Lower lobe of right lung (tissue), 2 donors: ENCODE data around the gene SS18L1. TPM values are rescaled to one million over a fixed set of nuclear protein-coding genes. Genes with fewer than 3 reads are reported as not detected.

Experiments used
- ATAC-seq, 2 donors: fragments of 200-7000 bp; cut with Tn5 transposase; one replicate each; pipeline ENCODE4 v1.9.1; 2020 to 2022; ENCODE audit warnings: mild to moderate bottlenecking in 2 of 2, moderate library complexity in 2 of 2
- DNase-seq: peaks from one replicate; pipeline ENCODE4 v3.0.0-alpha.2; 2020
- H3K27ac ChIP-seq: fragments of 200-600 bp; one replicate; pipeline ENCODE4 v1.8.0; 2022
- H3K27me3 ChIP-seq: fragments of 200-600 bp; one replicate; pipeline ENCODE4 v1.8.0; 2022; ENCODE audit warnings: low read depth
- H3K36me3 ChIP-seq: fragments of 200-600 bp; one replicate; pipeline ENCODE4 v1.8.0; 2022; ENCODE audit warnings: mild to moderate bottlenecking
- H3K4me1 ChIP-seq: fragments of 200-600 bp; one replicate; pipeline ENCODE4 v1.8.0; 2022
- H3K4me3 ChIP-seq: fragments of 200-600 bp; one replicate; pipeline ENCODE4 v1.8.0; 2022; ENCODE audit warnings: mild to moderate bottlenecking
- H3K9me3 ChIP-seq: fragments of 200-600 bp; one replicate; pipeline ENCODE4 v1.8.0; 2022
- CTCF ChIP-seq: fragments of 200-600 bp; IDR thresholded peaks from one replicate; pipeline ENCODE4 v1.8.0; 2022; ENCODE audit warnings: antibody characterized with exemption, mild to moderate bottlenecking
- intact Hi-C: fragments of 100-400 bp; cut with DNase I; formaldehyde crosslinking; loops from one replicate; pipeline ENCODE4 v1.11.0; 2022
- total RNA-seq: library from RNA; stranded (reverse); fragmentation: NEBNext Ultra II Directional; extraction: Animal tissue kit (Norgen Biotek cat#: 25700); gene quantifications from one replicate; pipeline ENCODE4 v1.2.1, GENCODE V29; 2021
- donor health status: DM: no; HTN: yes; CAD: no; lungs with severe emphysema.

The SS18L1 gene
- total RNA-seq, 1 donor from 2014 or later: 17.8 TPM

DNA sequence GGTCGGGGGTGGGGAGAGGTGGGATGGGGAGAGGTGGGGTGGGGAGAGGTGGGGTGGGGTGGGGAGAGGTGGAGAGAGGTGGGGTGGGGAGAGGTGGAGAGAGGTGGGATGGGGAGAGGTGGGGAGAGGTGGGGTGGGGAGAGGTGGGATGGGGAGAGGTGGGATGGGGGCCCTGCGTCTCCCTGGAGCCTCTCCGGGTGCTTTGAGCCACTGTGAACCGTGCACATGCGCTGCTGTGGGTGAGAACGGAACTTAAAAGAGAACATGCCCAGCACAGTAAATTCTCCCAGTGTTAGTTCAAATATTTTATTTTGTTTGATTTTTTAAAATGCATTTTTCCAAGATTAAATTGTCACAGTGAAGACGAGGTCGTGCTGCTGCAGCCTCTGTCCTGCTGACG lies 16.7 kb downstream of the SS18L1 start:
- H3K27ac ChIP-seq: no peak overlapping the region
- TF ChIP-seq CTCF: no peak
- no peaks in the 10 kb centered on the region for H3K9me3 ChIP-seq
- ATAC-seq (no peak), DNase-seq (no peak)
- H3K4me1 ChIP-seq: peaks cover 10% of the 10 kb centered on the region
- H3K27me3 ChIP-seq: no peaks in the 10 kb centered on the region
- H3K36me3 ChIP-seq: peaks cover 59% of the 10 kb centered on the region
- intact Hi-C loops: no loop called here
- no peak overlapping the region for H3K4me3 ChIP-seq

DNA sequence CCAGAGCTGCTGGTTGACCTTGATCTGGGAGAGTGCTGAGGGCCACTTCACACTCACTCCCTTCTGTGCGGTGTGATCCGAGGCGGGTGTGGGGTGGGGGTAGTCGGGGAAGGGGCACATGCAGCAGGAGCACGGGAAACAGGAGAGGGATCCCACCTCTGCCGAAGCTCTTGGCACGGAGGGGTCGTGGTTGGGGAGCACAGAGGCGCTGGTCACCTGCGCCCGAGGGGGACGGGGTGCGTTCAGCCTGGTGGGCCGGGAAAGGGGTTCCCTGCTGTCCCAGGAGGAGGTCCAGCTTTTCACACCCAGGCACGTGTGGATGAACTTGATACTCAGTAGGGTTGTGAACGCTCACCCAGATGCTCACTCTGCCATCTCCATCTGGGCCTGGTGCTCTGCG lies 17.3 kb downstream of the SS18L1 start:
- ATAC-seq (no peak), DNase-seq (no peak)
- H3K27ac ChIP-seq: no peak overlapping the region
- peaks cover 10% of the 10 kb centered on the region for H3K4me1 ChIP-seq
- no peak overlapping the region for H3K4me3 ChIP-seq
- H3K9me3 ChIP-seq: no peaks in the 10 kb centered on the region
- TF ChIP-seq CTCF: no peak
- H3K27me3 ChIP-seq: no peaks in the 10 kb centered on the region
- intact Hi-C loops: no loop called here
- peaks cover 65% of the 10 kb centered on the region for H3K36me3 ChIP-seq

- Histone ChIP-seq H3K27me3 (no peaks in the 10 kb centered on the region), H3K27ac (no peak overlapping the region), H3K36me3 (peaks cover 70% of the 10 kb centered on the region), H3K4me3 (no peak overlapping the region), H3K9me3 (no peaks in the 10 kb centered on the region), H3K4me1 (peaks cover 9% of the 10 kb centered on the region)
- no peak for ATAC-seq
- intact Hi-C loops: no loop called here
- no peak for TF ChIP-seq CTCF
- DNase-seq: no peak
Observed at GRCh38 chr20:62161347-62161746, 17.8 kb downstream of the SS18L1 start.

DNA sequence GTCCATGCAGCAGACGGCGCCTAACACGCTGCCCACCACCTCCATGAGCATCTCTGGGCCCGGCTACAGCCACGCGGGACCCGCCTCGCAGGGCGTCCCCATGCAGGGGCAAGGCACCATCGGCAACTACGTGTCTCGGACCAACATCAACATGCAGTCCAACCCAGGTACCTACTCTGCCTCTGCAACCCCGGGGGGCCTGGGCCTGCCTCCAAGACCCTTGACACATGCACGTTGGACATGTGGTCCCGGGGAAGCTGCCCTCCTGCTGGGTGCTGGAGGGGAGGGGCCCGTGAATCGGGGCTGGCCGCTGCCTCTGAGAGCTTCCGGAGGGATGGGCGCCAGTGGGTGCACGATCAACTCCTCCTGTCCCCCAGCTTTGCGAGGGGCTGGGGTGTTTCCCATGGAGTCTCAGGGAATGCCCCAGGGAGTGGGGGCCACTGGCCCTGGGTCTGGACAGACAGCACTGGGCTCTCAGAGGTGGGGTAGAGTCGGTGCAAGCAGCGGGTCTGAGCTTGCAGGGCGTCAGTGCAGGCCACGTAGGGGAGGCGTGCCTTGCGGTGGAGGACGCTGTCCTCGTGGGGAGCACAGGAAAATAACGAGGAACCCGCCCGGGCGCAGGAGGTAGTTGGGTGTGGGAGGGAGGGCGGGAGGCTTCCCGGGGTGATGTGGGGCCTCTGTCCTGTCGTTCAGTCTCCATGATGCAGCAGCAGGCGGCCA lies 19.4 kb downstream of the SS18L1 start:
- DNase-seq (no peak), ATAC-seq (no peak)
- Histone ChIP-seq H3K27ac (no peak overlapping the region), H3K9me3 (no peaks in the 10 kb centered on the region), H3K4me1 (no peaks in the 10 kb centered on the region), H3K4me3 (no peak overlapping the region), H3K36me3 (peaks cover 83% of the 10 kb centered on the region), H3K27me3 (no peaks in the 10 kb centered on the region)
- TF ChIP-seq CTCF: no peak
- intact Hi-C loops: no loop called here

DNA sequence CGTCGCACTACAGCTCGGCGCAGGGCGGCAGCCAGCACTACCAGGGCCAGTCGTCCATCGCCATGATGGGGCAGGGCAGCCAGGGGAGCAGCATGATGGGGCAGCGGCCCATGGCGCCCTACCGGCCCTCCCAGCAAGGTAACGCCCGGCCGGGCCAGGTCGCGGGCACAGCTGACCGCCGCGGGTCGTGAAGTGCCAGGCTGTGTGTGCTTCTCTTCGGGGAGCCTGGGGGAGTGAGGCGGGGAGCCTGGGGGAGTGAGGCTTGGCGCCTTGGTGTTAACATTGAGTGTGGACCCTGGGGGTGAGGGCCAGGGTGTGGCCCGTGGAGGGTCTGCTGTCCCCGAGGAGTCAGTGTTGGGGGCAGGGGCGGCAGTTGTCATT lies 19.9 kb downstream of the SS18L1 start:
- Histone ChIP-seq H3K36me3 (peaks cover 87% of the 10 kb centered on the region), H3K27me3 (no peaks in the 10 kb centered on the region), H3K9me3 (no peaks in the 10 kb centered on the region), H3K27ac (no peak overlapping the region), H3K4me3 (no peak overlapping the region), H3K4me1 (no peaks in the 10 kb centered on the region)
- DNase-seq: no peak
- no peak for TF ChIP-seq CTCF
- ATAC-seq: no peak
- intact Hi-C loops: no loop called here
